ENCODE measurements around the gene RNLS.
A peak's percentile ranks its signal among the peaks of the same experiment; 100 is the strongest.
"Not testable (repeated sequence)": the region's sequence is repeated elsewhere in the genome, so short reads cannot be mapped to it uniquely, and the experiment has no call there.

Gene RNLS

DNA sequence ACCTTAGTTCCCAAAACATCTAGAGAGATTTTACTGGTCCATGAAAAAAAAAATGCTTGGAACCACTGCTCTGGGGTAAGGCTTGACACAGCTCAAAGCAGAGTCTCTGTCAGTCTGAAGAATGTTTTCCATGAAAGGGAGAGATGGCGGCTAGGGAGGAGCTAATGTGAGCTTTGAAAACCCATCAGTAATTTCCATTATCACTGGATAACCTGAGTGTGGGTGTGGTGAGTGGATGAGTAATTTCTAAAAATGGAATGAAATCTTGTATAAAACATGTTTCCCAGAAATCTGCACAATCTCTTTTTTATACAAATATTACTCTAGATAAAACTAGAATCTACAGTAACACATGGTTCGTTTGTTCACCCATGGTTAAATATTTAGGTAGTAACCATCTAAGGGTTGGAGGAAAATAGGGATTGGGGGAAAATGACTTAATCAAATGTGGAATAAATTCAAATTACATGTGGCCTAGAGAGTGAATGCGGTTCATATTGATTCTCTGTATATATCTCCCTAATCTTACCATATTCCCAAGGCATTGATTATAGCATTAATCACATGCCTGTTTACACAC lies 289.4 kb downstream of the RNLS start:
- DNase-seq (ENCODE audit: low read depth) = no peak

DNA sequence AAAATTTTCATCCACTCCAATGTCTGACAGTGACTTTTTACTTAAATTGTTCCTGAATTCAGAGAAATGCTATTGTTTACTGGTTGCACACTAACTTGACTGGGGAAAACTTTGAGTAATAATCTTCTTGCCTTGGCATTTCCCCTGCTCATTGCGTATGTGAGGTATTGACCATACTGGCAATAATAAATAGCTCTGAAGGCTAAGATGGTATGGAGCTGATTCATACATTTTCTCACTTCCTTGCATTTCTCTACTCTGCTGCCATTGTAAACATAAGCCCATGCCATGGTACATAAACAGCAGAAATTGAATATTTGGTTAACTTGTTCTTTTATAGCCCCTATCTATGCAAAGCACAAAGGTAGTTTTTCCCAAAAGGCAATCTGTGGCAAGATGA lies 290.0 kb downstream of the RNLS start:
- DNase-seq (ENCODE audit: low read depth) = peak; percentile 66

DNA sequence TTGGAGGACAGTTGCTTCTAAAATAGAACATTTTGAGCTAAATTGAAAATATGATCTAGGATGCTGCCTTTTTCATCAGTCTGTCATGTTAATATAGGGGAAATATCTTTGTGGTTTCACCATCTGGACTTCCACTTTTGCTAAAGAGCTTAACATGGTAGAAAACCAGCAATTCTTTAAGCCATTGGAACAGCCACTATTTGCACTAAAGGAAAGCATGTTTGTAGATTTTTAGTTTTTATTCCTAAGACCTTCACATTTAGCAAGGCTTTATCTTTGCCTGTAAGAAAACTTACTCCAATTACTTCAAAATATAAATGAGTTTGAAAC lies 291.0 kb downstream of the RNLS start:
- no peak for DNase-seq (ENCODE audit: low read depth)

DNA sequence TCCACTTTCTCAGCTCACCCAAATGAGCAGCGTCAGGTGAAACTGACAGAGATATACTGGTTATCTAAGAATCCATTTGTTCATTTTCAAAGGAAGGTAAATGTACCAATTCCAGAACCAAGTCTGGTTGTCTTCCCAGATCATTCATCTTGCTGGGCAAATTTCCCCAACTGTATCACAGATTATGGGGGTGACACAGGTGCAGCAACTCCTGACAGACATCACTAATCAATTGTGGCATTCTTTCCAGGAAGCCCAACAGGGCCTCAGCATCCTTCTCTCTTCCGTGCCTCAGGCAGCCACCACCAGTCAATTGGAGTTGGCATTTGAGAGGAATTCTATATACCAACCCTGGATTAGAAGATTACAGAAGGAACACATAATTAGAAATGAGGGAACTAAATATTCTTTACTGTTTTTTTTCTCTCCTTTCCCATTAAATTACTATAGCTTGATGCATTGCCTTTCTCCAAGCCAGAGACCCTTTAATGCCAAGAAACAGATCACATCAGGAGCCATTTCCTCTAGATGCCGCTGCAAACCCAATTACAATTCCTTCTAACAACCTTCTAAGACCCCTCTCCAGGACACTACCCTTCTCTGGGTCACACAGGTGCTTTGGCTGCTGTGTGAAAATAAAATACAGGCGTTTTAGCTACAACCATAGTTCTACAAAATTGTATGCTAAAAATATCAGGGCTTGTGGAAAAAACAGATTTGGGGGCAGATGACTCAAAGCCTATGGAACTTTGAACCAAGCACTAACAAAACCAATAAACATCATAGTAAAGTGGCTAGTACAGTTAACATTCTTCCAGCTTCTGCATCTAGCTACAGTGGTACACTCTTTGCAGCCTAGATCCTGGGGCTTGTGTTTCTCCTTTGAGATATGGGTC lies 291.6 kb downstream of the RNLS start:
- DNase-seq (ENCODE audit: low read depth) = no peak

DNA sequence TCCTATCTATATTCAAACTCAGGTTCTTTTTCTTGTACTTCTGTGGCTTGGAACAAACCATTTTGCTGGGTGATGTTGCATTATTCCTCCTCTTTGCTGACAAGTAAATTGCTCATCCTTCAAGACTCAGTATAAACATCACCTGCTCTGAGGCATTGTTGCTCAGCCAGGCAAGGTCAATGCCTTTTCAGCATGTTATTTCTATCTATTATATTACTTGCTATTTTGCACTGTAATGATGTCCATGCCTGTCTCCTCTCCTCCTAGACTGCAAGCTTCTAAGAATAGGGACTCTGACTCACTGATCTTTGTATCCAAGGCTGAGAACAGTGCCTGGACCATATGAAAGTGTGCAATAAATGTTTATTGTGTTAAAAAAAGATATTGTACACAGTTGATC lies 293.8 kb downstream of the RNLS start:
- DNase-seq (ENCODE audit: low read depth) = peak; percentile 25

DNA sequence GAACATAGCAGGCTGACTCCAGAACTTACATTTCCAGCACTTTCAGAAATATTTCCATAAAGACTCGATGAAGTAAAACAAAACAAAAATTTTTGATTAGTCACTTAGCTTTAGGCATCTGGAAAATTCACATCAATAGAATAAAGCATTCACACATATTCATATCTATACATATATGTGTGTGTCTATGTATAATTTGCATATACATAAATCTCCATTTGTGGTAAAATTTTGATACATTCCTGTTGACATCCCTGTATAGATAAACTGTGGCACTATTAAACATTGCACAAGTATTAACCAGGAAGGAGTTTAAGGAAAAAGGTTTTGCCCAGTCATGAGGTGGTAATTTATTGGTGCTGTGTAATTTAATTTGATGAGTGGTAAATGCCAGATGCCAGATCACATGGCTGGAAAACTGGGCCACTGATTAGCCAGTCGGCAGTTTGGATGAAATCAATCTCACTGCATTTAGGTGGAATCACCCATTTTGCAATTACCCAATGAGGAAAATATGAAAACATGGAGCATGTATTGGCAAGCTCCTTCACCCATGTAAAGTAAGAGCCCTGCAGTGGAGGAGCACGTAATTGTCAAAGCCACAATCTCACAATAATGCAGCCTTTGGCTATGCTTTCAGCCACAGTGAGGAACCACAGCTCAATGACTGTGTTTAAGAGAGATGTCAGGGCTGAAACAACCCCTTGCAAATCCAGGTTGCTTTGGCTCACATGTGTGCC lies 294.6 kb downstream of the RNLS start:
- DNase-seq (ENCODE audit: low read depth) = no peak

DNA sequence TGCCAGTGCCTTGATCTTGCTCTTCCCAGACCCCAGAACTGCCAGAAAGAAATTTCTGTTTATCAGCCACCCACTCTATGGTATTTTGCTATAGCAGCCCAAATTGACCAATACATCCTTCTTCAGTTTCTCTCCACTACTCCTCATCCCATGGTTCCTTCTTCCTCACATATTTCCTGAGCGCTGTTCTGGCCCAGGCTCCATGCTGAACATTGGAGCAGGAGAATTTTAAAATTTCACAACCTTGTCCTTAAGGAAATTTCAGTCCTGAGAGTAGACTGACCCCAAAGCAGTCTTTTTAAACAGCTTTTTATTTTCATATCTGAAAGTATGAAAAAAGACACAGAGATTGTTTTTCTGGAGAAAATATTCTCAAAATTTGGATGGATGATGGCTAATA lies 297.1 kb downstream of the RNLS start:
- no peak for DNase-seq (ENCODE audit: low read depth)

DNA sequence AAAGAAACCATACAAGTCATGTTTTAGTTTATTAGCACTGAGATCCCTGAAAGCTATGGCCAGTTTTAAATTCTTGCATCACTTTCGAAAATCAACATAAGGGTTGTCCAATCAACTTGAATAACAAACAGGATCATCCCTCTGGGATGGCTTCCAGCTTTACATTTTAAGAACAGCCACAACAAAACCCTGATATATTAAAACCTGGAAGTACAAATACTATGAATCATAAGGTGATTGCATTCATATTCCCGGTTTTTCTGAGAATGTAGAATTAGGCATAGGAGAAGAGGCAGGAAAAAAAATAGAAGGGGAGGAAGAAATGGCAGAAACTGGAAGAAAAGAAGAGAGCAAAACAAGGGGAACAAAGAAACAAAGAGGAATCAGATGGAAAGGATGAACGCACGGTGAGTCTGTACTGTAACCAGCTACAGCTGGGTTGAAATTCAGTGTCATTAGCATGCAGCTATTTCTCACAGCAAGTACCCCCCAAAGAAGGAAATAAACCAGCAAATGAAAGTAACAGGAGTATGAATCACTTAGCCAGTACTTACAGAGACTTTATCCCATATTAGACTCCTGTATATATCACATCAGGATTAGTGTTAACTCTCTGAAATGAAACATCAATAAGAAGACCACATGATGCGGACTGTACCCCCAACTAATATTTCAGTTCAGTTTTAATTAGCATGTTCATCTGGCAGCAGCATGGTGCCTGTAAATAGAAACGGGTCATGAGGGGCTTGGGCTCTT lies 301.3 kb downstream of the RNLS start:
- DNase-seq (ENCODE audit: low read depth) = peak; percentile 86

DNA sequence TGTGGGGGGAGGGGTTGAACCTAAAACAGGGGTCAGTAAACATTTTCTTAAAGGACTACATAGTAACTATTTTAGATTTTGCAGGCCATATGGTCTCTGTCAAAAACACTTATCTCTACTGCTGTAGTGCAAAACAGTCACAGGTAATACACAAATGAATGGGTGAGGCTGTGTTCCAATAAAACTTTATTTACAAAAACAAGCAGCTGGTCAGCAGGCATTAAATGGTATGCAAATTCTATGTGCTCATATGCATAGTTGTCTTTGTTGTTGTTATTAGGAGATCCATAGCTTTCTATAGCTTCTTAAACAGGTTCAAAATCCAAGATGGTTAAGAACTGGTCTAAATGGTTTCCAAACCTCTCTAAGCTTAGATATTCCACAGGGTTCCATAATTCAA lies 302.6 kb downstream of the RNLS start:
- no peak for DNase-seq (ENCODE audit: low read depth)

DNA sequence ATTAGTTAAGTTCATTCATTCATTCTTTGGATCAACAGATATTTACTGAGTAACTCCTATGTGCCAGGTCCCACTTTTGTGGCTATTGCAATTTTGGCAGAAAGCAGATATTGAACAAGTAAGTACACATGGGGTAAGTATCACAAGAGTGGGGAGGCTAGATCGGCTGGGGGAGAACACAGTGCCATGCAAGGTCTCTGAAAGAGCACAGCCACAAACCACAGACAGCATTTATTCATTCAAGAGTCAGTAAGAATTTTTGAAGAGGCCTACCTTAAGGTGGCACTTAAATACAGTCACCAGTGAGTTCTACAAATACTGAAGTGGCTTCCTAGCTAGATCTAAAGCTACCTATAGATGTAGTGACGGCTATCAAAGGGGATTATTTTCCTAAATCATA lies 304.2 kb downstream of the RNLS start:
- peak; percentile 31 for DNase-seq (ENCODE audit: low read depth)

DNA sequence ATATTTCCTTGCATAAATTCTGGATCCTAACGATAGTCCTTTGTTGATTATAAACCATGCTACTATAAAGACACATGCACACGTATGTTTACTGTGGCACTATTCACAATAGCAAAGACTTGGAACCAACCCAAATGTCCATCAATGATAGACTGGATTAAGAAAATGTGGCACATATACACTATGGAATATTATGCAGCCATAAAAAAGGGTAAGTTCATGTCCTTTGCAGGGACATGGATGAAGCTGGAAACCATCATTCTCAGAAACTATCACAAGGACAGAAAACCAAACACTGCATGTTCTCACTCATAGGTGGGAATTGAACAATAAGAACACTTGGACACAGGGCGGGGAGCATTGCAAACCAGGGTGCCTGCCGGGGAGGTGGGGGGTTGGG lies 306.2 kb downstream of the RNLS start:
- not testable (repeated sequence) for DNase-seq (ENCODE audit: low read depth)

DNA sequence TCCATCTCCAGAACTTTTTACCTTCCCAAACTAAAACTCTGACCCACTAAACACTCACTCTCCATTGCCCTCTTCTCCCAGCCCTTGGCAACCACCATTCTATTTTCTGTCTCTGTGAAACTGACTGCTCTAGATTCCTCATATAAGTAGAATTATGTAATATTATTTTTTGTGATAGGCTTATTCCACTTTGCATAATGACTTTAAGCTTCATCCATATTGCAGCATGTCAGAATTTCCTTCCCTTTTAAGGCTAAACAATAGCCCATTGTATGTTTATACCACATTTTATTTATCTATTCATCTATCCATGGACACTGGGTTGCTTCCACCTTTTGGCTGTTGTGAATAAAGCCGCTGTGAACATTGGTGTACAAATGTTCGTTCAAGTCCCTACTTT lies 308.8 kb downstream of the RNLS start:
- no peak for DNase-seq (ENCODE audit: low read depth)

DNA sequence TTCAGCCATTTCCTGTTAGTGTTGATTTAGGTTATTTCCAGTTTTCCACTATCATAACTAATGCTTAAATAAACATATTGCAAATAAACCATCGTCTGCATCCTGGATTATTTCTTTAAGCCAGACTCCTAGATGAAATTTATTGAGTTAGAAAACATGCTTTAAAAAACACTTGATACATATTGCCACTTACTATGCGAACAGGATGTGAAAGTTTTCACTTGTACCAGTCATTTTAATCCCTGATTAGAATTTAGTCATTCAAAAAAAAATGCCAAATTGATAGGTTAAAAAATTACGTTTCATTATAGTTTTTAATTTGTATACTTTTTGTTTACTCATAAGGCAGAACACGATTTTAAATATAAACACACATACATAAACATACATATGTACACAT lies 309.6 kb downstream of the RNLS start:
- no peak for DNase-seq (ENCODE audit: low read depth)

DNA sequence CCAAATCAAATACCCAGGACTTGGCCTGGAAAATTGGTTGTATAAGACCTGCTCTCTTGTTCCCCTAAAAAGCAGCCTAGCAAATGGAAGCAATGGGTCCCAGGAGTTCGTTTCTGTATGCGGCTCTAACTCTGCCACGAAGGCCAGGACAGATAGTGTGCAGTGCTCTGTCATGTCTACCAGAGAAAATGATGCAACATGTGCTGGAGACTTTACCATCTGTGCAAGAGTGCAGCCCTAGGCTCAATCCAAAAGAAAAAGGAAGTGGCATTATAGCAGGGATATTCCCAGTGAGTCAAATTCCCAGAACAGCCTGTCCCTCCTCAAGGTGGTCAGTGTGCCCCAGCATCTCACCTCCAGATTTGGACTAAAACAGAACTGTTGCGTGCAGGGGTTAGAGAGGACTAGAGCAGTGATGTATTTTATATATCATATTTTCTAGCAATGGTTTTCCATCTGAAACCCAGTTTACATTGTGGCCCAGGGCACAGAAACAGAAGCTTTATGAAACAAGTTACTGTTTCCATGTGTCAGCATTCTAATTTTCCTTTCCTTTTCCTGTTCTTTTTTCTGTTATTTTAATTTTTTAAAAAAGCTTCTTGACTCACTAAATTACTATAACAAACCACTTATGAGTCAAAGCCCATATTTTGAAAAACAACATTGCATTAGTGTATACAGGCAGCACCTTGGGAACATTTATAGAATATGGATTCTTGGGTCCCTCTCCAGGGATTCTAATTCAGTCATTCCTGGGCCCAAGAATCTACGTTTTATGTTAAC lies 311.2 kb downstream of the RNLS start:
- peak; percentile 34 for DNase-seq (ENCODE audit: low read depth)

DNA sequence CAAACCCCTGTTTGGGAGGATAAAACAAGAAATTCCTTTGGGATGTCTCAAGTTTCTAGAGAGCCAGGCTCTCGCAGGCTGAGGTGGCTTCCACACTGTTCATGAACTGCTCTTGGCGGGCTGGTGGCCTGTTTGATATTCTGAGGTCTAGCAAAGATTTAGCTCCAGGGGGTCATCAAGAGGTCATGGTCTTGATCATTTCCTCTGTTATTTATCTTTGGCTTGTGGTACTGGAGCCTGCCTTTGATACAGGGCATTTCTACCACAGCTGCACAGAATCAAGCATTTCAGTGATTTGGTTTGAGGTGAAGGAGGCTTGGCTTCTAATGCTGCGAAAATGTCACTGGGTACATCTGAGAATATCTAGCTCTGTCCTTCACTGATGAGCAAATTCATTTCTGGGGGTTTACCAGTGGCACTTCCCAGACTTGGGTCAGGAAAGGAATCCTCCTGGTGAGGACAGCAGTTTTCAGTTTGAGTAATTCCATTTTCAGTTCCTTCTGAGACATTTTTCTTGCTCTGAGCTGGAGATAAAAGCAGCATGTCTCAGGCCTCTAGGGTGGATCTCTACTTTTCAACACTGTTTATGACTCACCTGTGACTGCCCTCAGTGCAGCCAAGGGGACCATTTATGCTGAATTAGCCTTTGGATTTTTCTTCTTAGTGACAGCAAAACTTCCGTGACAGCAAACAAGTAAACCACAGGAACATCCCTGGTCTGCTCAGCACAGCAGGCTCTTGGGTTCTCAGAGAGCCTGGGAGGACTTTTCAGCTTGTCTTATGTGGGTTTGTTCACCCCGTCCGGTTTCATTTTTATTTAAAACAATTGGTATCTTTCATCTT lies 312.0 kb downstream of the RNLS start:
- peak; percentile 71 for DNase-seq (ENCODE audit: low read depth)

DNA sequence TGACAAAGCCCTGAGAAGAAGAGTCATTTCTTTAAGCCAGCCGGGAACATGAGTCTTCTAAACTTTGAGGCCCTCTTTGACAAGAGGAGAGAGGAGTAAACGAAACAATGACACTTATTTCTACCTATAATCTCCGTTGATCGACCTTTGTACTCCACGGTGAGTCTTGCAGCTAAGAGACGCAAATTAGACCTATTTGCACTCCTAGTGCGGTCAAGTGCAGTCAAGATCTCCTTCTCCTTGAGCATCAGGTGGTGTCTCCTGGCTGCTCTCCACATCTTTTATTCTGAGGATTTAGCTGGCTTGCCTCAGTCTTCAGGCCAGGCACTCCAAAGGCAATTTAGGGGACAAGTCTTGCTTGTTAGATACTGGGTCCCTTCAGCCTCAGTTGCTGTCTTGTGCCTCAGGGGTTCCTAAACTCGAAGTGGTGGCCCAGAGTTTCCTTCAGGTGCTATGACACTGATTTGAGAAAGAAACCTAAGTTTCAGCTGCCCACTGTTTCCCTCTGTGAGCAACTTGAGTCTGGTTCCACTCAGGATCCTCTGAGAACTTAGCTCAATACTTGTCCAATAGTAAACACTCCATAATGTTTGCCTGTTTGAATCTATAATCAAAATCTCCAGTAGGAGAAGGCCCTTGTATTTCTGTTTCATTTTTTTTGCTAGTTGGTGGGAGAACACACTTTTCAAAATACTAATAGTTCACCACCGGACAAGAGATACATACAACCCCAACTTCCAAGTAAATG lies 312.9 kb downstream of the RNLS start:
- DNase-seq (ENCODE audit: low read depth) = no peak

DNA sequence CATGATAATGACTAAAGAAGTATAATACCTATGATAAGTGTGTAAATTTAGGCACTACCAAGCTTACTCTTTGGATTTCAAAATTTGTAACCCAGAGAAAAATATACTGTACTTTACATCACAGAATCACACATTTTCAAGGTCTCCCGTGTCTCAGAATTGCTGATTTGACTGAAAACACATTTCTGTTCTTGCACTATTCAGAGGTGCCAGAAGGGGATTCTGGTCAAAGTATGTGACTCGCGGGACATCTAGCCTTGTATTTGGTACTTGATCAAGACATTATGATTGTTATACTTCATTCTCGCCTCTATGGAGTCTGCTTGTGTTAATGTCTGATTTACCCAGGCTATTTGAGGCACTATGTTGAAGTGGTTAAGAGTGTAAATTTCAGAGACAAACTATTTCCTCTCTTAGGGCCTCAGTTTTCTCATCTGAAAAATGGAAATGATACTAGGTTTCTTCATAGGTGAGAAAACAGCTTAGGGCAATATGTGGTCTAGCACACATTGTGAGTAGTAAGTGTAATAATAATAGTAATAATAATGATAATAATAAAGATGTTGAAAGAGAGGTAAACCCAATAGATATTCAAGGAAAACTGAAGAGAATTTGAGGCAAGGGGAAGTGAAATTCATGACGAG lies 320.4 kb downstream of the RNLS start:
- DNase-seq (ENCODE audit: low read depth) = no peak

DNA sequence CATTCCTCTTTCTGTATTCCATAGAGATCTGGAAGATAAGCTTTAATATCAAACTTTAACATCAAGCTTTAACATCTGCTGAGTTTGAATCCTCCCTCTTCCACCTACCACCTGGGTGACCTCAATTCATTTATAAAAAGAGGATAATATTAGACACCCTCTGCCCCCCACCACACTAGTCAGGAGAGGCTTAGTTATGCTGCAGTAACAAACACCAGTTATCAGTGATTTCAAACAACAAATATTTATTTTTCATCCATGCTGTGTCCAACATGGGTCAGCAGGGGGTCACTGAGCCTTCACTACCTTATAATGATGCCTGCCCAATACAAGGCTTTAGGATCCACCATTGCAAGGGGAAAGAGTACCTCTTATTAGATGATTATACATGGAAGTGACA lies 322.0 kb downstream of the RNLS start:
- no peak for DNase-seq (ENCODE audit: low read depth)

DNA sequence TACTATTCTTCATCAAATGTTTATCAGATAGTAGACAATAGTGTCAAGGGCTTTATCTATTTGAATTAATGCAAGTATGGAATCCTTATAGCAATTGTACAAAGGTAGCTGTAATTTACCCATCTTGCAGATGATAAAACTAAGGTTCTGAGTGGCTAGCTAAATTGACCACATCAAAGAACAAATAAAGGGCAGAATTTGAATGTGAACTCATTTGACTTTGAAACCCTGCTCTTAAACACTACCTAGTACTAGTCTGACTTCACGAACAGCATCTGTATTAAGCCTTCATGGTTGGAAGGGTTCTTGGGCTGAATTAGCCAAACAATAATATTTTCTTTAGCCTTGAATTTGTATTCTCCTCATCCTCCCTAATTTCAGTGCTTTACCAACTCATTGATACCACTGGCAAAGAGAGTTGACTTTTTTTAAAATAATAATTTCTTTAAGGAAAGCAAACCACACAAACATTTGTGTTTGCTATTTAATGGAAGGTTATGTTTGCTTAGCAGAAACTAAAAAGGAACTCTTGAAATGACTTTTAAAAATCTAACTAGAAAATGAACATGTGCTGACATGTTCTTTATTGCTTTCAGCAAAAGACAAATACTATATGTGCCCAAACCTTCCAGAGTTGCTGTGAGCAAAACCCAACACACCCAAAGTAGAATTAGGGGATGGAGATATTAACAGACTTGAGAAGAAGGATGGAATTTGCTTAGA lies 322.6 kb downstream of the RNLS start:
- DNase-seq (ENCODE audit: low read depth) = no peak
